Measurements from ENCODE around the gene PRXL2B.

Gene PRXL2B

GRCh38 chr1:2595812-2596529 lies 9.4 kb downstream of the PRXL2B start:
- no peak overlapping the region for H3K4me3 ChIP-seq (ENCODE audit: low read depth, low read length)
- no peak for TF ChIP-seq CTCF (IDR thresholded peaks at IDR 0.05; ENCODE audit: low read depth, low read length, missing control alignments)
- DNase-seq (ENCODE audit: low read depth), result no peak
- in situ Hi-C loops (cut with HindIII; ENCODE audit: low sequenced_read_pairs), result no loop called here

GRCh38 chr1:2596530-2597333 lies 10.2 kb downstream of the PRXL2B start:
- H3K4me3 ChIP-seq (ENCODE audit: low read depth, low read length), result no peak overlapping the region
- no peak for DNase-seq (ENCODE audit: low read depth)
- in situ Hi-C loops (cut with HindIII; ENCODE audit: low sequenced_read_pairs), result no loop called here
- no peak for TF ChIP-seq CTCF (IDR thresholded peaks at IDR 0.05; ENCODE audit: low read depth, low read length, missing control alignments)

GRCh38 chr1:2597441-2598328 lies 11.1 kb downstream of the PRXL2B start:
- TF ChIP-seq CTCF (IDR thresholded peaks at IDR 0.05; ENCODE audit: low read depth, low read length, missing control alignments), result no peak
- DNase-seq (ENCODE audit: low read depth), result no peak
- in situ Hi-C loops (cut with HindIII; ENCODE audit: low sequenced_read_pairs), result no loop called here

GRCh38 chr1:2598329-2598931 lies 11.9 kb downstream of the PRXL2B start:
- no peak for TF ChIP-seq CTCF (IDR thresholded peaks at IDR 0.05; ENCODE audit: low read depth, low read length, missing control alignments)
- in situ Hi-C loops (cut with HindIII; ENCODE audit: low sequenced_read_pairs), result no loop called here
- no peak for DNase-seq (ENCODE audit: low read depth)
- H3K4me3 ChIP-seq (ENCODE audit: low read depth, low read length), result no peak overlapping the region

More at GRCh38 chr1:2597441-2598328, 11.1 kb downstream of the PRXL2B start:
- no peak overlapping the region for H3K4me3 ChIP-seq (ENCODE audit: low read depth, low read length)

GRCh38 chr1:2601721-2602303 lies 15.2 kb downstream of the PRXL2B start:
- in situ Hi-C loops (cut with HindIII; ENCODE audit: low sequenced_read_pairs), result no loop called here
- no peak overlapping the region for H3K4me3 ChIP-seq (ENCODE audit: low read depth, low read length)
- DNase-seq (ENCODE audit: low read depth), result no peak
- TF ChIP-seq CTCF (IDR thresholded peaks at IDR 0.05; ENCODE audit: low read depth, low read length, missing control alignments), result no peak

Measured in astrocyte of the cerebellum (primary cell).